Smooth muscle cell (in vitro differentiated cells): ENCODE results near the gene MED13. TPM values are rescaled to one million over a fixed set of nuclear protein-coding genes. Genes with fewer than 3 reads are reported as not detected.

Experiments used
- DNase-seq: peaks from one replicate; lab custom pipeline; 2025; ENCODE audit not compliant: unreplicated experiment; lab: John Stamatoyannopoulos, UW
- H2AFZ ChIP-seq: fragments of 200-600 bp; sonication (generic); 2 replicates; pipeline ENCODE4 v1.6.0; 2016; ENCODE audit warnings: antibody characterized with exemption, low read depth, mild to moderate bottlenecking
- H3F3A ChIP-seq: fragments of 200-600 bp; sonication (generic); 2 replicates; pipeline ENCODE4 v1.6.0; 2017; ENCODE audit warnings: antibody characterized with exemption, low read depth
- H3K27ac ChIP-seq: fragments of 200-600 bp; sonication (generic); 2 replicates; pipeline ENCODE4 v1.5.1; 2016; ENCODE audit warnings: low read depth, mild to moderate bottlenecking
- H3K27me3 ChIP-seq: fragments of 200-600 bp; sonication (generic); 2 replicates; pipeline ENCODE4 v1.6.1; 2016; ENCODE audit warnings: low read depth, mild to moderate bottlenecking
- H3K36me3 ChIP-seq: fragments of 200-600 bp; sonication (generic); 2 replicates; pipeline ENCODE4 v1.5.1; 2016; ENCODE audit warnings: low read depth
- H3K4me1 ChIP-seq: fragments of 200-600 bp; sonication (generic); 2 replicates; pipeline ENCODE4 v1.5.1; 2016; ENCODE audit warnings: low read depth
- H3K4me2 ChIP-seq: fragments of 200-600 bp; sonication (generic); 2 replicates; pipeline ENCODE4 v1.6.0; 2016; ENCODE audit warnings: mild to moderate bottlenecking
- H3K4me3 ChIP-seq: fragments of 200-600 bp; sonication (generic); 2 replicates; pipeline ENCODE4 v1.5.1; 2016; ENCODE audit warnings: mild to moderate bottlenecking
- H3K79me2 ChIP-seq: fragments of 200-600 bp; sonication (generic); 2 replicates; pipeline ENCODE4 v1.6.0; 2016; ENCODE audit warnings: low read depth, mild to moderate bottlenecking
- H3K9ac ChIP-seq: fragments of 200-600 bp; sonication (generic); 2 replicates; pipeline ENCODE4 v1.6.0; 2016; ENCODE audit warnings: low read depth
- H3K9me3 ChIP-seq: fragments of 200-600 bp; sonication (generic); replicated peaks from 2 replicates; pipeline ENCODE4 v1.5.1; 2016; ENCODE audit warnings: low read depth
- H4K20me1 ChIP-seq: fragments of 200-600 bp; sonication (generic); 2 replicates; pipeline ENCODE4 v1.6.0; 2016; ENCODE audit warnings: low read depth
- CTCF ChIP-seq: fragments of 200-600 bp; sonication (generic); IDR thresholded peaks from 2 replicates; pipeline ENCODE4 v1.5.1; 2017; ENCODE audit warnings: borderline replicate concordance, mild to moderate bottlenecking, antibody characterized with exemption; ENCODE audit not compliant: insufficient read depth, poor library complexity, severe bottlenecking
- WGBS: methylation state at CpG from one replicate; pipeline ENCODE4 v1.1.7; 2016; ENCODE audit warnings: low lambda C conversion rate; 5-methylcytosine and 5-hydroxymethylcytosine counted together
- polyA plus RNA-seq: library from polyadenylated mRNA; unstranded; fragments of >200 nt; fragmentation: Nextera tagmentation; extraction: Ambion mirVana; gene quantifications from 2 replicates; pipeline ENCODE4 v1.2.1, GENCODE V29; 2016
- total RNA-seq: library from RNA; depleted of rRNA; stranded (reverse); fragments of >200 nt; gene quantifications from 2 replicates; pipeline ENCODE4 v1.2.3, GENCODE V29; 2014

Gene MED13
- total and polyA plus RNA-seq, 2 experiments from 2014 or later, result 3.2 to 50.0 TPM

GRCh38 chr17:62057696-62058095 is 7.4 kb downstream of the MED13 start:
- H3K27me3 ChIP-seq, result no peaks in the 10 kb centered on the region
- peaks cover 100% of the 10 kb centered on the region for H4K20me1 ChIP-seq
- TF ChIP-seq CTCF, result no peak
- H3K9ac ChIP-seq, result no peak overlapping the region
- peaks cover 14% of the 10 kb centered on the region for H3K4me1 ChIP-seq
- no peak overlapping the region for H2AFZ ChIP-seq
- no peaks in the 10 kb centered on the region for H3K36me3 ChIP-seq
- H3K79me2 ChIP-seq, result peaks cover 100% of the 10 kb centered on the region
- H3K27ac ChIP-seq, result no peak overlapping the region
- no peak overlapping the region for H3K4me3 ChIP-seq
- 98% methylated on average over 1 of the region's 1 CpG for WGBS
- no peaks in the 10 kb centered on the region for H3K9me3 ChIP-seq
- H3K4me2 ChIP-seq, result no peak overlapping the region
- DNase-seq, result no peak
- H3F3A ChIP-seq, result no peaks in the 10 kb centered on the region

GRCh38 chr17:62052765-62053338 is 12.2 kb downstream of the MED13 start:
- no peaks in the 10 kb centered on the region for H3K4me1 ChIP-seq
- no peaks in the 10 kb centered on the region for H3K27me3 ChIP-seq
- no peak overlapping the region for H3K9ac ChIP-seq
- WGBS, result 95% methylated on average over 2 of the region's 2 CpGs
- no peaks in the 10 kb centered on the region for H3K9me3 ChIP-seq
- H3K36me3 ChIP-seq, result peaks cover 16% of the 10 kb centered on the region
- H4K20me1 ChIP-seq, result peaks cover 98% of the 10 kb centered on the region
- TF ChIP-seq CTCF, result no peak
- no peak overlapping the region for H3K27ac ChIP-seq
- H3K4me3 ChIP-seq, result no peak overlapping the region
- peaks cover 99% of the 10 kb centered on the region for H3K79me2 ChIP-seq
- H3K4me2 ChIP-seq, result no peak overlapping the region
- H2AFZ ChIP-seq, result no peak overlapping the region
- DNase-seq, result no peak
- H3F3A ChIP-seq, result no peaks in the 10 kb centered on the region

- Histone ChIP-seq H3F3A (no peaks in the 10 kb centered on the region), H3K9ac (no peak overlapping the region), H2AFZ (no peak overlapping the region), H3K27ac (no peak overlapping the region), H4K20me1 (peaks cover 97% of the 10 kb centered on the region), H3K36me3 (peaks cover 16% of the 10 kb centered on the region), H3K4me3 (no peak overlapping the region), H3K79me2 (peaks cover 99% of the 10 kb centered on the region), H3K9me3 (no peaks in the 10 kb centered on the region), H3K4me2 (no peak overlapping the region), H3K27me3 (no peaks in the 10 kb centered on the region), H3K4me1 (no peaks in the 10 kb centered on the region)
- DNase-seq, result no peak
- TF ChIP-seq CTCF, result no peak
- WGBS, result 91% methylated on average over 2 of the region's 2 CpGs
Observed at GRCh38 chr17:62051053-62051452, 14.0 kb downstream of the MED13 start.

- Histone ChIP-seq H3K36me3 (peaks cover 16% of the 10 kb centered on the region), H3K79me2 (peaks cover 99% of the 10 kb centered on the region), H3K27ac (no peak overlapping the region), H3K4me3 (no peak overlapping the region), H2AFZ (no peak overlapping the region), H3K4me2 (no peak overlapping the region), H3K4me1 (no peaks in the 10 kb centered on the region), H3K9me3 (no peaks in the 10 kb centered on the region), H4K20me1 (peaks cover 97% of the 10 kb centered on the region), H3K9ac (no peak overlapping the region), H3K27me3 (no peaks in the 10 kb centered on the region), H3F3A (no peaks in the 10 kb centered on the region)
- no peak for DNase-seq
- over 99% methylated on average over 5 of the region's 5 CpGs for WGBS
- TF ChIP-seq CTCF, result no peak
Observed at GRCh38 chr17:62049299-62049698, 15.8 kb downstream of the MED13 start.
